DLD1 (cell line): ENCODE measurements around the gene USP6NL.

ENCODE experiments used
- in situ Hi-C: cut with HindIII; loops from 2 replicates; pipeline ENCODE4 v1.10.0; 2017; ENCODE audit warnings: low sequenced_read_pairs

Gene USP6NL

GRCh38 chr10:11489591-11489990 lies 121.9 kb downstream of the USP6NL start:
- in situ Hi-C loops: no loop called here

GRCh38 chr10:11488126-11488525 lies 123.3 kb downstream of the USP6NL start:
- in situ Hi-C loops: no loop called here

- in situ Hi-C loops: no loop called here
These were observed 128.0 kb downstream of the USP6NL start for GRCh38 chr10:11483201-11484148.

- in situ Hi-C loops: no loop called here
These were observed 129.1 kb downstream of the USP6NL start for GRCh38 chr10:11482306-11482705.

DNA sequence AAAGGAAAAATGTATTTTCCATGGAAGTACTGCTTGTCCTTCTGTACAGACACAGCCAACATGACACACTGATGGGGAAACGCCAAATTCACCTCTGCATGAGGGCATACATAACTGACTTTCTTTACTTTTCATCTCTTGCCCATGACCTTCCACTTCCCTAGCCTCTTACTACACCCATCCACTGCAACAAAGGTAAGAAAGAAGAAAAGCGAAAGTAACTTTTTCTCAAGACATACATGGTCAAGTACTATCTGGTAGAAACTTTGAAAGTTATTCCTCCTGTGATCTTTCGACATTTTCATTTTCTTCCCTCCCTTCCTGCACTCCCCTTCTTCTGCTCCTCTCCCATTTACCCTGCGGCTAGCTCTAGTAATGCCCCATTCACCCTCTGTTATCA lies 130.8 kb downstream of the USP6NL start:
- in situ Hi-C loops: no loop called here

DNA sequence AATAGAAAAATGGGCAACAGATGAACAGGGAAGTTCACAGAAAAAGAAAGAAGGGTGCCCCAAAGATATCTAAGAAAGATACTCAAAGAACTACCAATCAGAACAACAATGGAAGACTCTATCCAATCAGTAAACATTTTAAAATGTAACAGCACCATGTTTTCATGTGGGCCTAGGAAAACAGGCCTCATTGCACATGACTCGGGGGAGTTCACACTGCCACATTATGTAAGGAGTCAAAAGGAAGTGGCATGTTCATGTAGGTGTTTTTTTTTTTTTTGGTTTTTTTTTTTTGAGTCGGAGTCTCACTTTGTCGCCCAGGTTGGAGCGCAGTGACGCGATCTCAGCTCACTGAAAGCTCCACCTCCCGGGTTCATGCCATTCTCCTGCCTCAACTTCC lies 132.2 kb downstream of the USP6NL start:
- in situ Hi-C loops: no loop called here

DNA sequence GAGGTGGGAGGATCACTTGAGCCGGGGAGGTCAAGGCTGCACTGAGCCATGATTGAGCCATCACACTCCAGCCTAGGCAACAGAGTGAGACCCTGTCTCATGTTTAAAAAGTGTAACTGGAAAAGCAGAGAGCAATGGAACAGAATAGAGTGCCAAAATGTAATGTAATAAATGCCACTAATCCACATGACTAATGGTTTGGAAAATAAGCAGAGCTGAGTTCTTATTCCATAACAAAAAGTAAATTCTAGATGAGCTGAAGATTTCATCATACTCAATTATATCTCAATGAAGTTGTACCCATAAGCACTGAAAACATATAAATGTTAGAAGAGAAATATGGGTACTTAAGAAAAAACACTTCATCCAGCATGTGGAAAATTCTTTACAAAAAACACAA lies 132.6 kb downstream of the USP6NL start:
- in situ Hi-C loops: no loop called here

- in situ Hi-C loops: no loop called here
These were observed 135.5 kb downstream of the USP6NL start for GRCh38 chr10:11475831-11476434.

- in situ Hi-C loops: no loop called here
These were observed 138.2 kb downstream of the USP6NL start for GRCh38 chr10:11473128-11473760.

DNA sequence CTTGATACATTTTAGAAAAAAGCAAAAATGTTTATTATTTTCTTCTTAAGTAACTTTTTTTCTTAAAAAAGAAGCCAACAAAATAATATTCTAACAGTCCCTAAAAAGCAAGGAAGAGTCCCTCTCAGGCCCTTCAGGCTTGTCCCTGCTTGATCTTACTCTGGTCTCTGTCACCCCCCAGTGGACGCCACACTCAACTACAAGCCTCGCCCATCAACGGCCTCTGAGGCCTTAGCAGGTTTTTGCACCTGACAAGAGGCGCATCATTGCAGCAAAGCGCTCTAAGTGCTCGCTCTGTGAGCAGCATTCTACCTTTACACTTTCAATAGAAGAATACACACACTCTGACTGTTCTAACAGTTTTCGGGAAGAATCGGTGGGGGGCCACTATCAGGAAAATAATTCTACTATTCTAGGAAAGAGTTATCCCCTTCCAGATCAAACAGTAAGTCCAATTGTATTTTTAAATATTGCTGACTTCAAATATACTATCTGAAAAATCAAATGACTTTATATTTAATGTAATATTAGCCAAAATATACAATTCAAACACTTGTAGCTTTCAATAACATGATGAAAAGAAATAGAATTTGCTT lies 139.2 kb downstream of the USP6NL start:
- in situ Hi-C loops: no loop called here

- in situ Hi-C loops: no loop called here
These were observed 141.7 kb downstream of the USP6NL start for GRCh38 chr10:11469575-11470391.

- in situ Hi-C loops: no loop called here
These were observed 143.2 kb downstream of the USP6NL start for GRCh38 chr10:11468126-11468742.

GRCh38 chr10:11465406-11465805 lies 146.0 kb downstream of the USP6NL start:
- in situ Hi-C loops: no loop called here

DNA sequence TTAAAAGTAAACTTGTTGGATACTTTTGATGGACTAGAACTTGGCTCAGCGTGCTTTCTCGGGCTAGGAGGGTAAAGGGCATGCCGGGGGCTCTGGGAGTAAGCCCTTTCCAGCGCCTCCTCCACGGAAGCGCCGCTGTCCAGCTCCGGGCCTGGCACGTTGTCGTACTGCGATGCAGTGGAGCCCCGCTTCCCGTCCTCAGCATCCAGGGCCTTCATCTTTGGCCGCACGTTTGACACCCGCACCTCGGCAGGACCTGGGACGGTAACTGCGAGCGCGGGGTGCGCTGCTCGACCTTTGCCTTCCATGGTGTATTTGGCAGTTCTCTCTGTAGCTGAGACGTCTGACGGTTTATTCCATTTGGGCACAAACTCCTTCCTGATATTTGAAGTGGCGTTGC lies 148.3 kb downstream of the USP6NL start:
- in situ Hi-C loops: no loop called here

- in situ Hi-C loops: no loop called here
These were observed 149.4 kb downstream of the USP6NL start for GRCh38 chr10:11462071-11462470.

GRCh38 chr10:11457336-11457735 lies 154.1 kb downstream of the USP6NL start:
- in situ Hi-C loops: no loop called here

- in situ Hi-C loops: no loop called here
These were observed 156.4 kb downstream of the USP6NL start for GRCh38 chr10:11454958-11455566.

- in situ Hi-C loops: no loop called here
These were observed 157.3 kb downstream of the USP6NL start for GRCh38 chr10:11454160-11454559.

DNA sequence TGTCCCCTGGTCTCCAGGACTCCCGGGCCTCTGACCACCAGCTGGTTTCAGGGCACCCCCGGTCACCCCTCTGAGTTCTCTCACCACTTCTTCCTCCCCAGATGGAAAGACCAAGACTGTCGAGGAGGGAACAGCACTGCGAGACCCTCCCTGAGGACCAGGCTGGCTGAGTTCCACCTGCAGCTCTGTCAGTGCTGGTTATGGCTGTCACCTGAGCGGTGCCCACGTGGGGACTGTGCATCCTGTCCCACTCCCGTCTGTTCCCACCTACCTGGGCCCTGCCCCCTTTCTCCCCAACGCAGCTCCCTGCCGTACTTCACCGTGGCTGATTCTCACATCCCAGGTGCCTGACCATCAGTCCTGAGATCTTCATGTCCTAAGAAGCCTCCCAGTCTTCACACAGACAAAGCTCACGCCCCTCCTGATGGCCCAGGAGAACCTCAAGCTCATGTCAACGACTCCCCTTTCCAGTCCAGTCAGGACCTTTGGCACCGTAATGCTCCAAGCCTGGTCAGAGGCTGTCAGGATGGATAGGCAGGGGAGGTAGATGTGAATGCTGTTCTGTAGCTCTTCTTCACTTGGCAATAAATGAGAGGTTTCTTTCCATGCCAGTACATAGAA lies 159.7 kb downstream of the USP6NL start:
- in situ Hi-C loops: no loop called here
